ENCODE measurements around the gene PRKCE. TPM values are rescaled to one million over a fixed set of nuclear protein-coding genes. Genes with fewer than 3 reads are reported as not detected.

PRKCE gene
- polyA plus RNA-seq, 3 donors: 8.3 to 9.2 (median 8.7) TPM

DNA sequence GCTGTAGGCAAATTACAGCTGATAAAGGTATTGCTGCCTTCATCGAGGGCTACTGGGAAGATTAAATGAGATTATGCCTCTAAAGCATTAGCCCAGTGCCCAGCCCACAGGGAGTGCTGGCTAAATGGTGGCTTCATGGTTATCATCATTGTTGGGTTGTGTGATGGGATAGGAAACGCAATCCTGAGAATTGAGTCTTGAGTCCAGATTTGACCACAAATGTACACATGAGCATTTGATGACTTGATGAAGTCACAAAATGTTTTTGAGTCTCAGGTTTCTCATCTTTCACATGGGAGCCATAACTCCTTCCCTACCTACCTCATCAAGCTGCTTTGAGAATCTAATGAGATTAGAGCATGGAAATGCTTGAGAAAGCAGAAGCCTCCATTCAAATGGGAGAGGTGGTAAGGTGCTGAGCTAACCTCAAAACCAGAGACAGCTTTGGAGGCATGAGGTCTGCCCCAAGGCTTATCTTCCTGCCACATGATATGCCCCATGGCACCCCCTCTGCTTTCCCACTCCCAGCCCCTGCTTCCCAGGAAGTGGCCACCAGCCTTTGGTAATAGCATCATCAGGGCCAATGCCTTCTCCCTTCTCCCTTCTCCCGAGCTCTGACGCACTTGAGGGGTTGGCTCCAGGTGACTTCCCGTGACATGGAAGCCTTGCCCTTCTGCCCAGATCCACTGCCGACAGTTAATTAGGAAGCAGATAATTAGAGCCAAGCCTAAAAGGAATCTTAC, 496.3 kb downstream of the PRKCE start:
- DNase-seq (ENCODE audit: low read depth in 3 of 3, low spot score in 2 of 3): no peak

DNA sequence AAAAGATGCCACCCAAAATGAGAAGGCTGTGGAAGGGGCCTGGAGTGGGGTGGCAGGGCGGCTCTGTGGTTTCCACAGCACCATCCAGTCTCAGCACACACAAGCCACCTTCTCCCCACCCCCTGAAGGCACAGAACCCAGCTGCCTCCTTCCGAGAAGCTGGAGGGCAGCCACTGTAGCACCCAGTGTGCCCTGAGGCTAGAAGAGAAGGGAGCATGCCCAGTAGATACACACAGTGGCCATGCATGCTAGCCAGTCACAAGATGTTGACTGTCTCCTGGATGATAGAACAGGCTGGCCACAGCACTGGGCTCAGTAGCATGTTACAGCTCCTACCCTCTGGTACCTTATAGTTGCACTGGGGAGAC, 496.9 kb downstream of the PRKCE start:
- no peak for DNase-seq (ENCODE audit: low read depth in 3 of 3, low spot score in 2 of 3)

DNA sequence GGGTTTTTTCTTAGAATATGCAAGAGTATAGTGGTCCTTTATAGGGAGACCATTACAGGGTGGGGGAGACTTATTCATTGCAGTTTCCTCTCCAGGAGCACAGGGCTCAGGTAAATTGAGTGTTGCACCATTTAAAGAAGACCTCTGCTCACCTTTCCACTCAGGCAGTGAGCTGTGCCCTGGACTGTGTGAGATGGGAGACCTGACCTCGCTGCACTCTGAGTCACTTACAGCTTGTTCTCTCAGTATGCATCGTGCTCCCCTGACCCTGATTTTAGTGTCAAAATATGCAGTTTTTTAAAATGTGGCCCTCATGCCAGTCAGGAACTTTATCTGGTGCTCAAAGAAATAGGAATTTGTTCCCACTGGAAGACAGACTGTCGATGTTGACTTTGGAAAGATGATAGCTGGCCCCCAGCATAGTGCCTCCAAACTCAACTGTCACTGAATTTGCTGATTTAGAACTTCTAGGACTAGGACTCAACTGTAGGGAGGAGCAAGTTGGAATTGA, 499.0 kb downstream of the PRKCE start:
- no peak for DNase-seq (ENCODE audit: low read depth in 3 of 3, low spot score in 2 of 3)

DNA sequence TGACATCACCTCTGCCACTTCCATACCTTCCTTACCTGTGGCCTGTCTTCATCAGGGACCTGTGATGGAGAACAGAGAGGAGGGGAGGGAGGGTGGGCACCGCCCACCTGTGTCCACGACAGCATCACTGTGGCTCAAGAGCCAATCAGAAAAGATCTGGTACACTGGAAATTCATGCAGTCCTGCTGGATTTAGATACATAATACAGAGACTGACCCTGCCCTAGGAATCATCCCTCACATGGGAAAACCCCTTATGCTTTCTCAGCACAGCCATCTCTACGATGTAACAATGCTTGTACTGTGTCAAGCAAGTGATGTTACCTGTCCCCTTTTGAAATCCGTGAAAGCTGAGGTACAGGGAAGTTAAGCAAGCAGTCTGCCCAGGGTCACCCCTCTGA, 500.1 kb downstream of the PRKCE start:
- DNase-seq (ENCODE audit: low read depth in 3 of 3, low spot score in 2 of 3): no peak

DNA sequence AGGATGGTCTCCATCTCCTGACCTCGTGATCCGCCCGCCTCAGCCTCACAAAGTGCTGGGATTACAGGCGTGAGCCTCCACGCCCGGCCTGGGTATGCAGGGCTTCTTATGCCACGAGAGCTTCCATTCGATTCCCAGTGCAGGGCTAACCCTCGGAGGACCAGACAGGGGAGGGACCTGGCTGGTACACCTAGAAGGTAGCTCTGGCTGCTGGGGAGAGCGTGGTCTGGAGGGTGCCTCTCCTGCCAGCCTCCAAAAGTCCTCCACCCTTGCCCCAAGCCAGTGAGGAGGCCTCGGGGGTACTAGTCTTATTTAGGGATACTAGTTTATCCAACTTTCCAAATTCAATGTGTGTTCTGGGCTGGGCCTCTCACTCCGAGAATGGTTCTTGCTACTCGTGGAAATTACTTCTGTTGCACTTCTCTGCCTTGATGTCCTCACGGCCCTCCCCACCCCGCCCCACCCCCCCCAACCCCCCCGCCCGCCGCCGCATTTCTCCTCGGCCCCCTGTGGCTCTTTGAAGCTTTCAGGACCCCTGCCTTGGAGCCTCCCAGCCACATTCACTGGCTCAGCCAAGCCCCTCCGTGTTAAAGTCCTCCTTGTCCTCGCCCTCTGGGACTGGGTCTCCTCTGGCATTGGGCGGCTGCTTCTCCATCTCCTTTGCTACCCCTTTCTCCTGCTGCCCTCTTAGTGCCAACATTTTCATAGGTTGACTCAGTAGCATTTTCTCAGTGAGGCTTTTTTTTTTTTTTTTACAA, 502.7 kb downstream of the PRKCE start:
- DNase-seq (ENCODE audit: low read depth in 3 of 3, low spot score in 2 of 3): no peak

DNA sequence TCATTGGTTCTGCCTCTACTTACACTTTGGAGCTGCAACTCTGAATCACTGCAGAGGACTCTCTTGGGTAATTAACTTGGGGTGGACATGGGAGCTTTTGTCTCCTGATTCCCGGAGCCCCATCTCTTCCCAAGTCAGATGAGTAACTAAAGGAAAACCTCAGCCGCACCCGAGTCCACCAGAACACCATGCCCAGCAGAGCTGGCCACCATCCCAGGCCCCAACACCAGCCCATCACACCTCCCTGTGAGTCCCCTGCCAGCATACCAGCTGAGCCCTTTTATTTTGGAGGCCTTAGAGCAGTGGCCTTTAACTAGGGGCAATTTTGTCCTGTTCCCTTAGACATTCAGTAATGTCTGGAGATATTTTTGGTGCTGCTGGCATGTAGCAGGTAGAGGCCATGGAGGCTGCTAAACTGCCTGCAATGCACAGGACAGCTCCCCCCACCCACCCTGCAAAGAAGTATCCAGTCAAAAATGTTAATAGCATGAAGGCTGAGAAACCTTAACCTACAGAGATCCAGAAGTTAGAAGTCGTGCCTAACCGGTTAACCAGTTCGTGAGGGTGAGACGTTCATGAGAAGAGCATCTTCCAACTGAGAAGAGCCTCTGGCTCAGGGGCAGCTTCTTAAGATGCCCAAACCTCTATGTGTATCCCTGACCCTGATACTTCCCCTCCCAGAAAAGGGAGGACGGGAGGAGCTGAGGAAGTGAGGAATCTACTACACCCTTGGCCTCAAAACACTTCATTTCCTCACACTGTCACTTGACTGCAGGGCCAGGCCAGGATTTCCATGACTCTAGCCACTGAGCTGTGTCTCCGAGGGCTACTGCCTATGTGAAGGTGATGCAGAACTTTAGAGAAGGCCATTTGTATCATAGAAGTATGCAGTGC, 505.8 kb downstream of the PRKCE start:
- DNase-seq (ENCODE audit: low read depth in 3 of 3, low spot score in 2 of 3): no peak

DNA sequence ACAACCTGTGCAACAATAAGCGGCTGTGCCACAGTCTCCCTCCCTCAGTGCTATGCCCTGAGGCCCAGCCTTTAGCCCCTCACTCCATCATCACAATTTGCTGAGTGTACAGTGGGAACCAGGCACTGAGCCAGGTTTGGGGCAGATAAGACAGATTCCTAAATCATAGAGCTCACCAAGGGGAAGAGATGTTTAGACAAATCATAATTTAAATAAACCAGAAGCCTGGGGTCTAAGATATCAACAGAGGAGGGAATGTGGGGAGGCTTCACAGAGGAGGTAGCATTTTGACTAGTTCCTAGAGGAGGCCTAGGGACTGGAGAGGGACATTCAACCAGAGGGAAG, 506.5 kb downstream of the PRKCE start:
- DNase-seq (ENCODE audit: low read depth in 3 of 3, low spot score in 2 of 3): no peak

DNA sequence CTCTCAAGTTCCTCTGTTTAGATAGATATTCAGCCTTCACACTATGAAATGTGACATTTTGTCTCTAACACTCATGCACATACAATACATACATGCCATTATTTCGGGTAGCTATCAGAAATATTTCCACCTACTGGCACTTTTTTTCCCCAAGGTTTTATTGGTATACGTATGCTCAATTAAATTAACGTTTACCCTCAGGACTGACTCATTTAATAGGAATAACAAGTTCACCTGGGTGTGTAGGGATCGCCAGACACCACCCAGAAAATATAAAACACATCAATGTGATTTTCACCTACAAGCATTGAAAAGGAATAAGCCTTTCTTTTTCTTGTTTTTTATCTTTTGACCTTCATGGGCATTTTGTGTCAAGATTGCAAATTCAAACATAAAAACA, 507.2 kb downstream of the PRKCE start:
- DNase-seq (ENCODE audit: low read depth in 3 of 3, low spot score in 2 of 3): no peak

DNA sequence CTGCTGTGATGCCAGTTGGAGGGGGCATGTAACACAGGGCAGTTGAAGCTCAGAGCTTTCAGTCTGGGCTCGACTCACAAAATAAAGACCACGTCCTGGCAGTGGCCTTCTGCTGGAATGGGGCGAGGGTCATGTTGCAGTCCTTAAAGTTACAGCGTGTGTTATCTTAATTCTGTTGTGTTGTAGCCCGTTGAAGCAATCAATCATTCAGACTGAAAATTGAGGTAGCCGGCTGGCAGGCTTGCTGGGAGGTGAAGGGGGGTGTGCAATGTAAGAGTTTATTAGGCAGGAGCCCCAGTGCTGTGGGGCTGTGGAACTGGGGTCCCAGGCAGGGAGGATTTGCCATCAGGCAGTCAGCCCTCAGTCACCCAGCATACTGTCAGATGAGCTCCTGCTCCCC, 508.9 kb downstream of the PRKCE start:
- no peak for DNase-seq (ENCODE audit: low read depth in 3 of 3, low spot score in 2 of 3)

DNA sequence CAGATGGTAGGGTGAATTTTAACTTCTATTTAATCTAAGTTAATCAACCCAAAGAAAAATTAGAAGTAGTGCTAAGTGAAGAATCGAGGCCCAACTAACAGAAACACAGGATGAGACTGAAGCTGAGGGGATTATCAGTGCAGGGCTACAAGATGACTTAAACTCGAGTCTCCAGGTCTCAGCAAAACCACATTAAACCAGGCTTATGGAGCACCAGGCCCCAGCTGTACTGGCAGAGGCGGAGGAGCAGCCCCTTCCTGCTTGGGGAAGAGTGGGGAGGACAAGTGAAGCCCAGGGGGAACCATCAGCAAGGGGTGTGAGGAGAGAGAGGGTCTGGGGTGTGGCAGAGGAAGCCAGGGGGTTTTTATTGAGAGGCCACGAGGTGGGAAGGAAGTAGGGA, 509.8 kb downstream of the PRKCE start:
- no peak for DNase-seq (ENCODE audit: low read depth in 3 of 3, low spot score in 2 of 3)

DNA sequence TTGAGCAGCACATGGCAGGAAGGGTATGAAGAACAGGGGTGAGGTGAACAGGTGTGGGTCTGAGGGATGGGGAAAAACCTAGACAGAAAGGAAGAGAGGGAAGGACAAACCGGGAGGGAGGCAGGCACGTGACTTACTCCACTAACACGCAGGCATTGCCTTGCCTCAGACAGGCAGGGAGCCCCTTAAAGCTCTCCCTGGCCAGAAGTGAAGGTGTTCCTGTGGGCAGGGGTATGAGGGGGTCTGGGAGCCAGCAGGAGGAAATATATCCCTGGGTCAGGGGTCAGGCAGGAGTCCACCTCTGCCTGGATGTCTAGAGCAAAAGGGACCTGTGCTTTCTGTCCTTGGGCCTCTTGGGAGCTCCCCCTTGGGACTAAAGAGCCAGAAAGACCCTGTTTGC, 510.4 kb downstream of the PRKCE start:
- DNase-seq (ENCODE audit: low read depth in 3 of 3, low spot score in 2 of 3): no peak

DNA sequence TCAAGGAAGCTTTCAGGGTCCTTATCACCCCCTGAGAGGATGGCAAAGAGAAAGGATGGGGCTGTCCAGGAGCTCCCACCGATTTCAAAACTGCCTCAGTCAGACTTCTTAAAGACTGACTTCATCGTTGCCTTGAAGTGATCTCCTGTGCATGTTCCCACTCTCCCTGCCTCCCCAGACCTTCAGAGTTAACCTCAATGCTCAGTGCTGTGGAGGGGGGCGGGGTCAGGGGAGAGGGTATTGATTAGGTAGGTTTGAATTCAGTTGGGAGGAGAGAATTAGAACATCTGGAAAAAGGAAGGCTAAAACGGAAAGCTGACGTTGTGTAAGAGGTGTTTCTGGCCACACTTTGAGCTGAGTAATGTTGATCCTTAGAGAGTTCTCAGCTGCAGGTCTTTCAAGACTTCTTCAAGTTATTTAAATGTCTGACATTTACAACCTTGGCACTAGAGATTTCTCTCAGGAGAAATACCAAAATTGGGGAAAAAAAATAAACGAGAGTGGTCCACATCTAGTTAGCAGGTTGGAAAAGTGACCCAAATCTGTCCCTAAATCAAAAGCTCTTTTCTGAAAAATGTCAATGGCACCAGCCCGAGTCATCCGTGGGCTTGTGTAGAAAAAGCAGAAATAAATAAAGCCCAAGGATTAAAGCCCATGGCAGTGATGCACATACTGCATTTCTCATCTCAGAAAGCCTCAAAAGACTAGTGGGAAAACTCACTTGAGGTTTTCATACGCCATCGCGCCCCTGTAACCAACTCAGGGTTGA, 511.0 kb downstream of the PRKCE start:
- no peak for DNase-seq (ENCODE audit: low read depth in 3 of 3, low spot score in 2 of 3)

DNA sequence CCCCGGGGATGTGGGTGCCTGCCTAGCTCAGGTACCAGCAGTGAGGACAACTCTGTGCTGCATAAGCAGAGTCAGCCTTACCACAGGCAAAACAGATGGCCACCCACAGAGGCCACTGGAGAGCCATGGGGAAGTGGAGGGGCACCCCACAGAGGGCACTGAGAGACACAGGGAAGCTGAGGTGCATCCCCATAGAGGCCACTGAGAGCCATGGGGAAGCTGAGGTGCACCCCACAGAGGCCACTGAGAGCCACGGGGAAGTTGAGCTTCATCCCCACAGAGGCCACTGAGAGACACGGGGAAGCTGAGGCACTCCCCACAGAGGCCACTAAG, 511.6 kb downstream of the PRKCE start:
- no peak for DNase-seq (ENCODE audit: low read depth in 3 of 3, low spot score in 2 of 3)

DNA sequence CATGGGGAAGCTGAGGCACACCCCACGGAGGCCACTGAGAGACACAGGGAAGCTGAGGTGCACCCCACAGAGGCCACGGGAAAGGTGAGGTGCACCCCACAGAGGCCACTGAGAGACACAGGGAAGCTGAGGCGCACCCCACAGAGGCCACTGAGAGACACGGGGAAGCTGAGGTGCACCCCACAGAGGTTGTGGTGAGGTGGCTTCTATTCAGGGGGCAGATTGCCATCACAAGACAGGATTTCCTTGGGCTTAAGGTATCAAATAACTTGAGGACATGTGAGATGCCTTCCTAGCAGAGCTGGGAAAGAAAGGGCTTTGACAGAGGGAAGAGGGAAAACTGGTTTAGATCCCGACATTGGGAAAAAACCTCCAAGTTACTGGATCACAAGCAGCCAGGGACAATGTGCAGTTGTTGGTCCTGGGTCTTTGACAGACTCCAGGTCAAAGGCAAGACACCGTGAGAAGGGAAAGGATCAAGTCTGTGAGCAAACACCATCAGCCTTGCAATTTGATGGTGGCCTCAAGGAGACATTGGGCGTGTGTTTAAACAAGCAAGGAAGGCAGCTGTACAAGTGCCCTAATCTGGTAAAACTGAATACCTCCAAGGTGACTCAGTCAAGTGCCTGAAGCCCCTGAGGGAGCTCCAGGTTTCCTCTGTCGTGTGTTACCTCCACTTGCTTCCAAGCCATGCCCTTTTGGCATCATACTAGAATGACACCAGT, 512.5 kb downstream of the PRKCE start:
- DNase-seq (ENCODE audit: low read depth in 3 of 3, low spot score in 2 of 3): no peak

DNA sequence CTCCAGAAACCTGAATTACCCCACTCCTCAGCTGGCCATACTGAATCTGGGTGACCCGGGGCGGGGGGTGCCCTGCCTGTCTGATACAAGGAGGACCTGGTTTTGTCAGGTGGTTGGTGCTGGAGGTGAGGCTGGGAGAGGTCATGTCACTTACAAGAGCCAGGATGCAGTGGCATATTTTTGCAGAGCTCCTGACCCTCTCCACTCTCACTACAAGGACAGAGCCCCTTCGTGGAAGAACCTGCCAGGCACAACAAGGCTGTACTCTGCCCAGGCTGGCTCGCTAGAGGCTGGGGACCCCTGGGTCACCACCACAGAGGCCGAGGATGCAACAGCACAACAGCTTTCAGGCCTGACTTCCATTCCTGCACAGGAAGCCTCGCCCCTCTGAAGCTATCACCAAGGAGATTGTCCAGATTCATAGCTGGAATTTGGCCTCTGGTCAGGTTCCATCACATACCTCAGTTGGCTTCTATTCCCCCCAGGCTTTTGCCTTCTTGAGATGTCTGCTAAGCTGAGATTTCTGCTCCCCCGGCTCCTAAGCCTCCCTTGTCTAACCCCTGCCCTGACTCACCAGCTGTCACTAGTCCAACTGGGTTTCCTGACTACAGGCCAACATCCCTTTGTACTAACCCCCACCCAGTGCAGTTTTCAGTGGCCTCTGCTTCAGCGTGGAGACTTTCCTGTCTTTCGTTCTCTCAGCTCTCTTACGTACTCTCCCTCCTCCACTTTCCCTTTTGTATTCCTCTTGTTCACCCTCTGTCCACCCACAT, 513.2 kb downstream of the PRKCE start:
- DNase-seq (ENCODE audit: low read depth in 3 of 3, low spot score in 2 of 3): no peak

DNA sequence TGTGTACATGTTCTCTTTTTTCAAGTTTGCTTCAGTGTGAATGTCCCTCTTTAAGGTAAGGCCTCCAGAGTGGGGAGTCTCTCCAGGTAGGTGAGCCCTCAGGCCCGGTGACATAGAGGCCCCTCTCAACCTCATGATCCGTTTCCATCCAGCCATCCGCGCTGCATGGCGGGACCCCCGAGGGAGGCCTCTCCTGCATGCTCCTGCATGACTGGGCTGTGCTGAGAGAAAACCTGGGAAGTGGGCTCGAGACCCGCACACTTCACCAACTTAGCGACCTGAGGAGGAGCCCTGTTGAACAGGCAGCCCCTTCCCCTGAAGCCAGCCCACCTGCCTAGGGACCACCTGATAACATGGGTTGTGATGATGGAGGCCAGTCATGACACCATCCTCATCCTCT, 514.4 kb downstream of the PRKCE start:
- DNase-seq (ENCODE audit: low read depth in 3 of 3, low spot score in 2 of 3): no peak

DNA sequence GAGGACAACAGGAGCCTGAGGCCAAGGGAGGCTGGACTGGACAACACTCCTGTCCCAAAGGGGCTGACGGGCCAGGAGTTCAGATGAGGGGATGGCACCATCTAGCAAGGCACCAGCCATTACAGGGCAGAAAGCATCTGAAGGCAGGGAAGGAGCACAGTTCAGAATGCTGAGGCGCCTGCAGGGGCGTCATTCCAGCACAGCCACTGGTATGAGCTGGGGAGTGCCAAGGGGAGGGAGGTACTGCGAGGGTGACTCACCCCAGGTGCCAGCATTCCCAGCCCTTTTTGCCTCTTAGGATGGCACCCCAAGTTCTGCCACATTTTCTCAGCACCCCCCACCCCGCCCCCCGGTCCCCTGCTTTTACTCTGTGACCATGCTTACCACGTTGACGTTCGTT, 515.9 kb downstream of the PRKCE start:
- DNase-seq (ENCODE audit: low read depth in 3 of 3, low spot score in 2 of 3): no peak

DNA sequence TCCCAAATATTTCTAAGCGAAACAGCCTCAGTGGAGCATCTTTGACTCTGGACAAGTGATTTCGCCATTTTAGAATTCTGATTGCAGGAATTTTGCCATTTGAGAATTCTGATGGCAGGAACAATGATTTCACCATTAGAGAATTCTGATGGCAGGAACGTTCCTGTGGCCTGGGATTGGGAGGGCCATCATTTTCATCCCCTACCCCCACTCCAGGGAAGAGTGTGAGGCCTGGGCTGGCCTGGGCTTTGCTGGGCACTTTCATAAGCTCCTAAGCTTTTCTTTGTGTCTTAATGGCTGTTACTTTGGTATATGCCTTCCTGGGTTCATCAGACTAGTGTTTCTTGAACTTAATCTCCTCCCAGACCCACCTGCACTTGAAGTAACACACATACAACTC, 516.4 kb downstream of the PRKCE start:
- no peak for DNase-seq (ENCODE audit: low read depth in 3 of 3, low spot score in 2 of 3)

DNA sequence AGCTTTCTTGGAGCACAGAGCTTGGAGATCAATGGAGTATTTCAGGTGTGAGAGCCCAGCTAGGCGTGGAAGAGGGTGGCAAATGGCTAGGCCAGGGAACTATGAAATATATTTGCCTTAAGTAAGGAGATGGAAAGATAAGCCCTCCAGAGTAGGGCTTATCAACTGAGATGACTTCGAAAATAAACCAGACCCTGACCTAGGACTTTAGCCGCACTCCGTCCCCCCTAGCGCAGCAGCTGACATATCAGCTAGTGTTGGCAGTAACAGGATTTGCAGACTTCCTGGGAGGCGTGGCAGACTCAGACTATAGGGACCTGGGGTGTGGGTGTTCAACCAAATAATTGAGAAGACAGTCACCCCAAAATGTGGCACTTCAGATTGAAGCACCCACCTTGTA, 518.0 kb downstream of the PRKCE start:
- DNase-seq (ENCODE audit: low read depth in 3 of 3, low spot score in 2 of 3): no peak
